ENCODE measurements around the gene BLZF1. TPM values are rescaled to one million over a fixed set of nuclear protein-coding genes. Genes with fewer than 3 reads are reported as not detected.

The BLZF1 gene
- total RNA-seq, 2 experiments from 2014 or later: 7.1 to 14.3 TPM

GRCh38 chr1:169326261-169326955 lies 41.6 kb upstream of the BLZF1 start:
- TF ChIP-seq CTCF (conservative IDR thresholded peaks at IDR 0.05; ENCODE audit: low read length) (no peak), EZH2phosphoT487 (IDR thresholded peaks at IDR 0.05; ENCODE audit: borderline replicate concordance, low read depth, low read length) (no peak)
- POLR2A ChIA-PET: no interaction called here
- CTCF ChIA-PET (ENCODE audit: unreplicated experiment): no interaction called here

GRCh38 chr1:169326956-169327268 lies 41.1 kb upstream of the BLZF1 start:
- H3K4me2 ChIP-seq (ENCODE audit: low read length): no peak overlapping the region

More at GRCh38 chr1:169326261-169326955, 41.6 kb upstream of the BLZF1 start:
- intact Hi-C loops (cut with micrococcal nuclease; ENCODE audit: unreplicated experiment): no loop called here
- no TSS peak for BruUV-seq (replicated peaks)
- H3K9me3 ChIP-seq (ENCODE audit: low read length): peaks cover 3% of the 10 kb centered on the region; the same call in 1 of the 2 replicates
- H3K79me2 ChIP-seq (ENCODE audit: insufficient read depth, low read depth, low read length): no peaks in the 10 kb centered on the region
- H2AFZ ChIP-seq (ENCODE audit: low read length): no peak overlapping the region
- no peak overlapping the region for H3K27ac ChIP-seq (ENCODE audit: low read depth, low read length, poor library complexity, severe bottlenecking)
- no peaks in the 10 kb centered on the region for H3K36me3 ChIP-seq (ENCODE audit: insufficient read depth, low read length)
- no peak overlapping the region for H3K4me3 ChIP-seq (ENCODE audit: low read depth, low read length, poor library complexity, severe bottlenecking)
- no peak for DNase-seq (ENCODE audit: low spot score)
- H4K20me1 ChIP-seq (ENCODE audit: insufficient read depth, low read length): no peaks in the 10 kb centered on the region
- H3K4me1 ChIP-seq (ENCODE audit: insufficient read depth, low read length, poor library complexity, severe bottlenecking): no peaks in the 10 kb centered on the region
- H3K9me2 ChIP-seq (ENCODE audit: insufficient read depth, low read length): no peaks in the 10 kb centered on the region
- H3K4me2 ChIP-seq (ENCODE audit: low read length): no peak overlapping the region

More at GRCh38 chr1:169326956-169327268, 41.1 kb upstream of the BLZF1 start:
- BruUV-seq (replicated peaks): no TSS peak
- Histone ChIP-seq H3K4me3 (ENCODE audit: low read depth, low read length, poor library complexity, severe bottlenecking) (no peak overlapping the region), H3K9me3 (ENCODE audit: low read length) (peaks cover 3% of the 10 kb centered on the region; the same call in 1 of the 2 replicates), H3K4me1 (ENCODE audit: insufficient read depth, low read length, poor library complexity, severe bottlenecking) (no peaks in the 10 kb centered on the region), H3K27ac (ENCODE audit: low read depth, low read length, poor library complexity, severe bottlenecking) (no peak overlapping the region), H4K20me1 (ENCODE audit: insufficient read depth, low read length) (no peaks in the 10 kb centered on the region), H3K79me2 (ENCODE audit: insufficient read depth, low read depth, low read length) (no peaks in the 10 kb centered on the region), H3K9me2 (ENCODE audit: insufficient read depth, low read length) (no peaks in the 10 kb centered on the region), H3K36me3 (ENCODE audit: insufficient read depth, low read length) (no peaks in the 10 kb centered on the region), H2AFZ (ENCODE audit: low read length) (no peak overlapping the region)
- DNase-seq (ENCODE audit: low spot score): no peak
- TF ChIP-seq CTCF (conservative IDR thresholded peaks at IDR 0.05; ENCODE audit: low read length) (no peak), EZH2phosphoT487 (IDR thresholded peaks at IDR 0.05; ENCODE audit: borderline replicate concordance, low read depth, low read length) (no peak)
- intact Hi-C loops (cut with micrococcal nuclease; ENCODE audit: unreplicated experiment): no loop called here
- POLR2A ChIA-PET: no interaction called here
- CTCF ChIA-PET (ENCODE audit: unreplicated experiment): no interaction called here

All from OCI-LY7 (cell line).